GM18867 (cell line): ENCODE measurements around the gene FXYD7.

Experiments used
- ATAC-seq: cut with Tn5 transposase; IDR thresholded peaks from one replicate; pipeline ENCODE4 v1.9.1; 2021; ENCODE audit warnings: mild to moderate bottlenecking, moderate library complexity; ENCODE audit not compliant: unreplicated experiment

The FXYD7 gene

DNA sequence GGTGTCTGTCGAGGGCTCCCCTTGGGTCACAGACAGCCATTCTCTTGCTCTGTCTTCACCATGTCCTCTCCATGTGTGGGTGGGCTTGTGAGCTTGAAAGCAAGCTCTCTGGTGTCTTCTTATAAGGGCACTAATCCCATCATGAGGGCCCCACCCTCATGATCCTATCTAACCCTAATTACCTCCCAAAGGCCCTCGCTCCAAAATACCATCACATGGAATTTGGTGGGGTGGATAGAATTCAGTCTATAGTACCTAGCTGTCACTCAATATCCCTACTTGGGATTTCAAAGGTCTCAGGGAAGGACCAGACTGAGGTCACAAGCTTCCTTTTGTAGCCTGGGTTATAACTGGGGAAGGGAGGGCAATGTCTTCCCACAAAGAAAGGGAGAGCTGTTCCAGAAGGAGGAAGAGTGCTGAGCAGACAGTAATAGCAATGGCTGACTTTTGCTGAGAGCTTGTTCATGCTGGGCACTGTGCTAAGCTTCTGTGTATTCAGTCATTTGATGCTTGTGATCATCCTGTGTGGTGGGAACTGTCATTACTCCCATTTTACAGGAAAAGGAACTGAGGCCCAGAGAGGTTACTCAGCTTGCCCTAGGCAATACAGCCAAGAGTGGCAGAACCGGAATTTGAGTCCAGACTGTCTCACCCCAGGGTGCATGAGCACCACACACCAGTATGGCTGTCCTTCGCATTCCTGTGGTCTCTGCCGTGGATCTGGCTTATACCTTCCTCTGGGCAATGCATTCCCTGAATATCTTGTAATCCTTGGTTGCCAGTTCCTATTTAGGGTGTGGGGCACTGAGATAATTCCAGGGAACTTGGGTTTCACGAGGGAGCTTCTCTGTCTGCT lies 19.6 kb downstream of the FXYD7 start:
- no peak for ATAC-seq

- ATAC-seq: no peak
These were observed 21.4 kb downstream of the FXYD7 start for GRCh38 chr19:35164418-35164817.

DNA sequence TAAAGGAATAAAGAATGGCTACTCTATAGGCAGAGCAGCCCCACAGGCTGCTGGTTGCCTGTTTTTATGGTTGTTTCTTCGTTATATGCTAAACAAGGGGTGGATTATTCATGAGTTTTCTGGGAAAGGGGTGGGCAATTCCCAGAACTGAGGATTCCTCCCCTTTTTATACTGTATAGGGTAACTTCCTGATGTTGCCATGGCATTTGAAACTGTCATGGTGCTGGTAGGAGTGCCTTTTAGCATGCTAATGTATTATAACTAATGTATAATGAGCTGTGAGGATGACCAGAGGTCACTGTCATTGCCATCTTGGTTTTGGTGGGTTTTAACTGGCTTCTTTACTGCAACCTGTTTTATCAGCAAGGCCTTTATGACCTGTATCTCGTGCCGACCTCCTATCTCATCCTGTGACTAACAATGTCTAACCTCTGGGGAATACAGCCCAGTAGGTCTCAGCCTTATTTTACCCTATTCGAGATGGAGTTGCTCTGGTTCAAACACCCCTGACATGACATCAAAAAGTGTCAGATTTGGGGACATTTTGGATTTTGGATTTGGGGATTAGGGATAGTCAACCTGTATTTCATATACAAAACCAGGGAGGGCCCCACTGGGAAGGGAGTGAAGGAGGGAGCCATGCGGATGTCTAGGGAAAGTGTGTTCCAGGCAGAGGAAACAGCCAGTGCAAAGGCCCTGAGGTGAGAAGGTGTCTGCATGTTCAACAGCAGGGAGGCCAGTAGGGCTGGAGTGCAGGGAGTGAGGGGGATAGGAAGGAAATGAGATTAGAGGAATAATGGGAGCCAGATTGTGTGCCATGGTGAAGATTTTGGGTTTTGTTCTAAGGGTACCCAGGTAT lies 22.4 kb downstream of the FXYD7 start:
- no peak for ATAC-seq

DNA sequence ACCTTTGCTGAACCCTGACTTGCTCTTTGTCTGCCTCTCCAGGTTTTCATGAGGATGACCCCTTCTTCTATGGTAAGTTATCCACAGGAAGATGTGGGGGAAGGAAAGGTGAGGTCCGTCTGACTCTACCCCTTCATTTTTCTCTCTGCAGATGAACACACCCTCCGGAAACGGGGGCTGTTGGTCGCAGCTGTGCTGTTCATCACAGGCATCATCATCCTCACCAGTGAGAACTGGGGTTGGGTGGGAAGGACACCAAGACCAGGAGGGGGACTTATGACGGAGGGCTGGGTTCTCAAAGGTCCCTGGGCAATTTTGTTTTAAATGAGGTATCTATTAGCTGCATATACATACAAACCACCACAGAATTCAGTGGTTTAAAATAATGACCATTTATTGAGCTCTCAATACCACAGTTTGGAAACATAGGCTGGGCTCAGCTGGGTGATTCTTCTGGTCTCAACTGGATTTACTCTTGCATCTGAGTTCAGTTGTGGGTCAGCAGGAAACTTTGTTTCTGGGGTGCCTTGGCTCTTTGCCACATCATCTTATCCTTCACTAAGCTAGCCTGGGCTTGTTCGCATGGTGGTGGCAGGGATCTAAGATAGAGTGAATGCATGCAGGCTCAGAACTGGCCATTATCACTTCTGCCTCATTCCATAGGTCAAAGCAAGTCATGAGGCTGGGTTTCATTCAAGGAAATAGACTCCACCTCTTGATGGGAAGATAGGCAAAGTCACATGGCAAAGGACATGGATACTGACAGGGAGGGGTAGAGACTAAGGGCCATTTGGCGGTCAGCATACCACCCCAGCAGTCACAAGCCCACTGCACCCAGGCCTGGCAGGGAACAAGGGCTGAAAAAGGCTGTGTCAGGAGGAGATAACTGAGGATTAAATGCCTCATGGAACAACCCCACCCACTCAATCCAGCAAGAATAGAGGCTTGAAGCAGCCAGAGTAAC lies 23.3 kb downstream of the FXYD7 start:
- no peak for ATAC-seq

DNA sequence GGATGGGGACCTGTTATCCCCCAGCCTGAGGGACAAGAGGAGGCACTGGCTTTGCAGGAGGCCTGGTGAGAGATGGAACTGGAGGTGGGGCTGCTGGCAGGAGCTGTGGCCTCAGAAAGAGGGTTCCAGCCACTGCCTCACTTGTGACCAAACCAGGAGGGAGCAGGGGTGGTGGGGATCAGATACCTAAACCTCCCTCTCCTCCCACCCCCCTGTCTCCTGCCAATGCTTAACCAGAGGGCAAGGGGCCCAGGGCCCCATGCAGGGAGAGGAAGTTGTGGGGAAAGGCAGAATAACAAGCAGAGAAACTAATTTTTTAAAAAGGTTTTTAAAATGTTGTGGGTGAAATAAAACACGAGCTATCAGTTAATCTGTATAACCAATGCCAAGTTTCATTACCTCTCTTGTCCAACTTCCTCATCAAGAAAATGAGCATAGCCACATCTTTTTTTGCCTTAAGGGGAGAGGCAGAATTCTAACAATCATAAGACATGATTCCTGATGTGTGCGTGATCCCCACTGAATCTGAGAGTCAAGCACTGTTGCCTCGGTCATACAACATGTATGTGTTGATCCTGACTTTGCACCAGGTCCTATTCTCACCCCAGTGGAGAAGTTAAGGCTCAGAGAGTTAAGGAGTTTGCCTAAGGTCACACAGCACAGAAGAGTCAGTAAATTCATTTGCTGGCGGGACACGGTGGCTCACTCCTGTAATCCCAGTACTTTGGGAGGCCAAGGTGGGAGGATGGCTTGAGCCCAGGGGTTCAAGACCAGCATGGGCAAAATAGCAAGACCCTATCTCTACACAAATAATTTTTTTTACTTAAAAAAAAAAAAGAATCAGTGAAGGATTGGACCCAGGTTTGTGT lies 24.4 kb downstream of the FXYD7 start:
- ATAC-seq: no peak

GRCh38 chr19:35168196-35168595 lies 25.1 kb downstream of the FXYD7 start:
- ATAC-seq: no peak

DNA sequence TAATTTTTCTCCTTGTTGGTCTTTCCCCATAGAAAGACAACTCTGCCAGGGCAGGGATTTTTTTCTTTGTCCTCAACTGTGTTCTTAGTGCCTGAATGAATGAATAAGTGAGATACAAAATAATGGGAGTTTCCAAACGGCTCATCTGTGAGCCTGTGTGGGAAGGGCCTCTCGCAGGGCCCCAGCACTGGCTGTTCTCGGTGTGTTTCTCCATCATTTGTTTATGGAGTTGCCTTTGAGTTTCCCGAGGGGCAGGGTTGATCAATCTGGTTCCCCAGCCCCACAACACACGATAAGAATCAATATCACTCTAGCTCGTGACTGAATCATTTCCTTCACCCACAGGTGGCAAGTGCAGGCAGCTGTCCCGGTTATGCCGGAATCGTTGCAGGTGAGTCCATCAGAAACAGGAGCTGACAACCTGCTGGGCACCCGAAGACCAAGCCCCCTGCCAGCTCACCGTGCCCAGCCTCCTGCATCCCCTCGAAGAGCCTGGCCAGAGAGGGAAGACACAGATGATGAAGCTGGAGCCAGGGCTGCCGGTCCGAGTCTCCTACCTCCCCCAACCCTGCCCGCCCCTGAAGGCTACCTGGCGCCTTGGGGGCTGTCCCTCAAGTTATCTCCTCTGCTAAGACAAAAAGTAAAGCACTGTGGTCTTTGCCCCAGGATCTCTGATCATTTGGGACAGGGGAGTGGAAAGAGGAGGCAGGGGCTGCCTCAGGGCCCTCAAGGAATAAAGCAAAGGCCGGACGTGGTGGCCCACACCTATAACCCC lies 26.4 kb downstream of the FXYD7 start:
- ATAC-seq: no peak

- no peak for ATAC-seq
These were observed 27.5 kb downstream of the FXYD7 start for GRCh38 chr19:35170359-35171061.

DNA sequence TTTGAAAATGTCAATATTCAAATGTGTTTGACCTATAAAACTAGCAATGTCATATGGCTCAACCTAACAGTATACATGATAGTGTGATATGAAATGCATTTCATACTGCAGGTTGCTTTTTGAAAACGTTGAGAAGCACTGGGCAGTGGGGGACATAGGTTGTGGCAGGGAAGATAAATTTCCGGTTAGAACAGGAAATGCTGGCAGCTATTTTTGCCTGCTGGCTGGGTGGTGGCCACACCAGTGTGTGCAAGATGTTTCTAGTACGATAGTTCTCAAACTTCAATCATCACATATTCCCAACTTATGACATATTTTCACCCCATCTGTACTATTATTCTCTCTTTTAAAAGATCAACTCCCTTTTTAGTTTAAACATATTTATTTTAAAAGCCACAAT lies 28.7 kb downstream of the FXYD7 start:
- no peak for ATAC-seq

GRCh38 chr19:35174226-35174625 lies 31.2 kb downstream of the FXYD7 start:
- ATAC-seq: no peak

DNA sequence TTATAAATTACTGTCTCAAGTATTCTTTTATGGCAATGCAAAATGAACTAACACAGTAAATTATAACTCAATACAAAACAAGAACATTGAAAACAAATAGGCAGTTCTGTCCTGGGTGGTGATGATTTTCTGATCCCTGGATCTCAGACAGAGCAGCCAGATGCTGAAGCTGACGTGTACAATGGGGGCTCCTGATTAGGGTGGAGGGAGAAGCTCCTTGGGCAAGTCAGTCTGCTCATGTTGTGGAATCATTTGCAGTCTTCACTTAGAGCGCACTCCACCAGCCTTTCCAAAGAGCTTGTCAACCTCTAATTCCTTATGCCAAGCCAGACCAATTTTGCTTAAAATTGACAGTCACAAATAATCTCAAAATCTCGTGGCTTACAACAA lies 33.1 kb downstream of the FXYD7 start:
- no peak for ATAC-seq

- no peak for ATAC-seq
These were observed 34.6 kb downstream of the FXYD7 start for GRCh38 chr19:35177377-35178274.

DNA sequence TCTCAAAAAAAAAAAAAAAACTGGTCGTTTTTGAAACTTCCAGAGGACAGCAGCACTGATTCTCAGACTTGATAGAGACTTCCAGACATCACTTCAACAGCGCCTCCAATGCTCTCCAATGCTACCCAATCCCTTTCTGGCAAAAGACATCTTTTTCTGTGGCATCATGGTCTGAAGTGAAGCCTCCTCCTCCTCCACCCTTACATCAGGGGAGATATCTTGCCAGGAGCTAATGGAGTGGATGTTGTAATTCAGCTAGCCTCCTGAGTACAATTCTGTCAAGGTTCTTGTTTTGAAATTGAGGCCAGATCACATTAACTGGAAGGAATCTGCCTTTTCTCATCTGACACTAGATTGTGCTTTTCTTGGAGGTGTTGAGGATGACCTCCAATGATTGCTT lies 35.6 kb downstream of the FXYD7 start:
- no peak for ATAC-seq

- no peak for ATAC-seq
These were observed 36.8 kb downstream of the FXYD7 start for GRCh38 chr19:35179830-35180229.

- ATAC-seq: no peak
These were observed 38.3 kb downstream of the FXYD7 start for GRCh38 chr19:35181387-35181786.

GRCh38 chr19:35184267-35184666 lies 41.2 kb downstream of the FXYD7 start:
- no peak for ATAC-seq

GRCh38 chr19:35184884-35185283 lies 41.8 kb downstream of the FXYD7 start:
- no peak for ATAC-seq
